ENCODE data around the gene DMAC1. TPM values are rescaled to one million over a fixed set of nuclear protein-coding genes. Genes with fewer than 3 reads are reported as not detected.
A peak's percentile ranks its signal among the peaks of the same experiment; 100 is the strongest.

DMAC1 gene, protein sequence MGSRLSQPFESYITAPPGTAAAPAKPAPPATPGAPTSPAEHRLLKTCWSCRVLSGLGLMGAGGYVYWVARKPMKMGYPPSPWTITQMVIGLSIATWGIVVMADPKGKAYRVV
- 27.3 and 34.9 TPM in 2 replicates for polyA plus RNA-seq
- 24.1 and 26.7 TPM in 2 replicates for polyA minus RNA-seq

DNA sequence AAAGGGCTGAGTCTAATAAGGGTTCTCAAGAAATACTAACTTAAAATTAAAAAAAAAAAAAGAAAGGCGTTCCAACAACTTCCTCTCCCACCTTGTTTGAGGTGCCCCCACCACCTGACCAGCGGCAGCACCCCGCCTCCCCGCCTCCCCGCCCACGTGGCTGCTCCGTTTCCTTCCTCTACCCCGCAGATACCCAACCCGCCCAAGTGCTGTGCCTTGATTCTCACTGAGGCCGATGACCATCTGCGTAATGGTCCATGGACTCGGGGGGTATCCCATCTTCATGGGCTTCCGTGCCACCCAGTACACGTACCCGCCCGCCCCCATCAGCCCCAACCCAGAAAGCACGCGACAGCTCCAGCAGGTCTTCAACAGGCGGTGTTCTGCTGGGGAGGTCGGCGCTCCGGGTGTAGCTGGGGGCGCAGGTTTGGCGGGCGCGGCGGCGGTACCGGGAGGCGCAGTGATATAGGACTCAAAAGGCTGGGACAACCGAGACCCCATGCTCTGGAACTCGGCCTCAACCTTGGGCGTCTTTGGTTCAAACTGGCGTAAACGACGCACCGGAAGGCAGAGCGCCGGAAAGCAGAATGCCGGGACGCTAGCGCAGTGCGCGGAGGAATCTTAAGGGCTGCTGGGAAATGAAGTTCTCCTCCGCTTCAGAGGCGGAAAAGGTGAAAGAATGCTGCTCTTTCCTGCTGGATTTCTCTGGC, at the start of gene DMAC1:
Gene DMAC1, minus strand, starts transcription at position 545 of the 710 bp plus-strand sequence. Its CDS starts 44 bp downstream, at position 501.
- Histone ChIP-seq H3K27me3 (ENCODE audit: insufficient read depth, low read depth, low read length) (no peaks in the 10 kb centered on the region), H3K36me3 (ENCODE audit: insufficient read depth, low read length) (no peaks in the 10 kb centered on the region), H3K4me3 (ENCODE audit: low read length) (peak within 1 kb of the TSS; percentile 93), H2AFZ (ENCODE audit: low read depth, low read length) (peak within 1 kb of the TSS; percentile 84), H3K79me2 (replicated peaks; ENCODE audit: insufficient read depth, low read length) (peaks cover 9% of the 10 kb centered on the region), H3K9me3 (ENCODE audit: low read length) (no peaks in the 10 kb centered on the region), H3K27ac (ENCODE audit: low read length) (peak within 1 kb of the TSS; percentile 73), H3K4me2 (ENCODE audit: low read length) (peak within 1 kb of the TSS; percentile 85), H3F3A (ENCODE audit: insufficient read depth, low read length, poor library complexity, severe bottlenecking) (no peaks in the 10 kb centered on the region), H4K20me1 (ENCODE audit: insufficient read depth) (no peaks in the 10 kb centered on the region), H3K9me2 (ENCODE audit: insufficient read depth, low read length) (no peaks in the 10 kb centered on the region), H3K9ac (ENCODE audit: low read length) (peak within 1 kb of the TSS; percentile 84)
- TF ChIP-seq, protein P1, sequence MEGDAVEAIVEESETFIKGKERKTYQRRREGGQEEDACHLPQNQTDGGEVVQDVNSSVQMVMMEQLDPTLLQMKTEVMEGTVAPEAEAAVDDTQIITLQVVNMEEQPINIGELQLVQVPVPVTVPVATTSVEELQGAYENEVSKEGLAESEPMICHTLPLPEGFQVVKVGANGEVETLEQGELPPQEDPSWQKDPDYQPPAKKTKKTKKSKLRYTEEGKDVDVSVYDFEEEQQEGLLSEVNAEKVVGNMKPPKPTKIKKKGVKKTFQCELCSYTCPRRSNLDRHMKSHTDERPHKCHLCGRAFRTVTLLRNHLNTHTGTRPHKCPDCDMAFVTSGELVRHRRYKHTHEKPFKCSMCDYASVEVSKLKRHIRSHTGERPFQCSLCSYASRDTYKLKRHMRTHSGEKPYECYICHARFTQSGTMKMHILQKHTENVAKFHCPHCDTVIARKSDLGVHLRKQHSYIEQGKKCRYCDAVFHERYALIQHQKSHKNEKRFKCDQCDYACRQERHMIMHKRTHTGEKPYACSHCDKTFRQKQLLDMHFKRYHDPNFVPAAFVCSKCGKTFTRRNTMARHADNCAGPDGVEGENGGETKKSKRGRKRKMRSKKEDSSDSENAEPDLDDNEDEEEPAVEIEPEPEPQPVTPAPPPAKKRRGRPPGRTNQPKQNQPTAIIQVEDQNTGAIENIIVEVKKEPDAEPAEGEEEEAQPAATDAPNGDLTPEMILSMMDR (IDR thresholded peaks at IDR 0.05; ENCODE audit: poor library complexity, severe bottlenecking): no peak
- TF ChIP-seq EP300 (conservative IDR thresholded peaks at IDR 0.05; ENCODE audit: poor library complexity, severe bottlenecking) (no peak), SMC3 (conservative IDR thresholded peaks at IDR 0.05; ENCODE audit: poor library complexity) (peak; percentile 61), POLR2AphosphoS5 (IDR thresholded peaks at IDR 0.05) (peak; percentile 80), MXI1 (conservative IDR thresholded peaks at IDR 0.05; ENCODE audit: poor library complexity, severe bottlenecking) (peak; percentile 91)
- TF ChIP-seq, protein P2, sequence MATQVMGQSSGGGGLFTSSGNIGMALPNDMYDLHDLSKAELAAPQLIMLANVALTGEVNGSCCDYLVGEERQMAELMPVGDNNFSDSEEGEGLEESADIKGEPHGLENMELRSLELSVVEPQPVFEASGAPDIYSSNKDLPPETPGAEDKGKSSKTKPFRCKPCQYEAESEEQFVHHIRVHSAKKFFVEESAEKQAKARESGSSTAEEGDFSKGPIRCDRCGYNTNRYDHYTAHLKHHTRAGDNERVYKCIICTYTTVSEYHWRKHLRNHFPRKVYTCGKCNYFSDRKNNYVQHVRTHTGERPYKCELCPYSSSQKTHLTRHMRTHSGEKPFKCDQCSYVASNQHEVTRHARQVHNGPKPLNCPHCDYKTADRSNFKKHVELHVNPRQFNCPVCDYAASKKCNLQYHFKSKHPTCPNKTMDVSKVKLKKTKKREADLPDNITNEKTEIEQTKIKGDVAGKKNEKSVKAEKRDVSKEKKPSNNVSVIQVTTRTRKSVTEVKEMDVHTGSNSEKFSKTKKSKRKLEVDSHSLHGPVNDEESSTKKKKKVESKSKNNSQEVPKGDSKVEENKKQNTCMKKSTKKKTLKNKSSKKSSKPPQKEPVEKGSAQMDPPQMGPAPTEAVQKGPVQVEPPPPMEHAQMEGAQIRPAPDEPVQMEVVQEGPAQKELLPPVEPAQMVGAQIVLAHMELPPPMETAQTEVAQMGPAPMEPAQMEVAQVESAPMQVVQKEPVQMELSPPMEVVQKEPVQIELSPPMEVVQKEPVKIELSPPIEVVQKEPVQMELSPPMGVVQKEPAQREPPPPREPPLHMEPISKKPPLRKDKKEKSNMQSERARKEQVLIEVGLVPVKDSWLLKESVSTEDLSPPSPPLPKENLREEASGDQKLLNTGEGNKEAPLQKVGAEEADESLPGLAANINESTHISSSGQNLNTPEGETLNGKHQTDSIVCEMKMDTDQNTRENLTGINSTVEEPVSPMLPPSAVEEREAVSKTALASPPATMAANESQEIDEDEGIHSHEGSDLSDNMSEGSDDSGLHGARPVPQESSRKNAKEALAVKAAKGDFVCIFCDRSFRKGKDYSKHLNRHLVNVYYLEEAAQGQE (IDR thresholded peaks at IDR 0.05; ENCODE audit: borderline replicate concordance): peak; percentile 31

DNA sequence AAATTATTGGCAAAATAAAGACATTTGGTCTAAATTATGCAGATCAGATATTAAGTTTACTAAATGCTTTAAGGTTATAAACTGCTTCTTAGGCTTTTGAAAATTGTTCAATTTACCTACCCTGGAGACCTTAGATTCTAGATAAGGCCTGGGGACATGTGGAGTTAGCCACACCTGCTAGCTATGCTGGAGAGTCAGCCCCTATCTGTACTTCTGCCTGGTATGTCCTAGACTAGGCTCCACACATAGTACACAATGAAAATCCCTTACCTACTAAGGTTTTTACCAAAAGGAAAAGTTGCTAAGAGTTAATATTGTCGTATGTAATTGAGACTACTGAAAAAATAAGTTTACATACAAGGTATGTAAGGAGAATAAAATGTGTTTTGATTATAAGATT, 49.8 kb upstream of the DMAC1 start:
- H3K9me2 ChIP-seq (ENCODE audit: insufficient read depth, low read length): no peaks in the 10 kb centered on the region
- H3F3A ChIP-seq (ENCODE audit: insufficient read depth, low read length, poor library complexity, severe bottlenecking): no peaks in the 10 kb centered on the region
- no peak overlapping the region for H3K27ac ChIP-seq (ENCODE audit: low read length)
- no peaks in the 10 kb centered on the region for H3K27me3 ChIP-seq (ENCODE audit: insufficient read depth, low read depth, low read length)
- H3K4me3 ChIP-seq (ENCODE audit: low read length): no peak overlapping the region
- no peak overlapping the region for H2AFZ ChIP-seq (ENCODE audit: low read depth, low read length)
- no peaks in the 10 kb centered on the region for H3K79me2 ChIP-seq (replicated peaks; ENCODE audit: insufficient read depth, low read length)
- no peak overlapping the region for H3K4me2 ChIP-seq (ENCODE audit: low read length)
- H3K9ac ChIP-seq (ENCODE audit: low read length): no peak overlapping the region
- no peaks in the 10 kb centered on the region for H3K36me3 ChIP-seq (ENCODE audit: insufficient read depth, low read length)
- H4K20me1 ChIP-seq (ENCODE audit: insufficient read depth): no peaks in the 10 kb centered on the region
- no peaks in the 10 kb centered on the region for H3K9me3 ChIP-seq (ENCODE audit: low read length)
- no peak for TF ChIP-seq SMC3 (conservative IDR thresholded peaks at IDR 0.05; ENCODE audit: poor library complexity)

DNA sequence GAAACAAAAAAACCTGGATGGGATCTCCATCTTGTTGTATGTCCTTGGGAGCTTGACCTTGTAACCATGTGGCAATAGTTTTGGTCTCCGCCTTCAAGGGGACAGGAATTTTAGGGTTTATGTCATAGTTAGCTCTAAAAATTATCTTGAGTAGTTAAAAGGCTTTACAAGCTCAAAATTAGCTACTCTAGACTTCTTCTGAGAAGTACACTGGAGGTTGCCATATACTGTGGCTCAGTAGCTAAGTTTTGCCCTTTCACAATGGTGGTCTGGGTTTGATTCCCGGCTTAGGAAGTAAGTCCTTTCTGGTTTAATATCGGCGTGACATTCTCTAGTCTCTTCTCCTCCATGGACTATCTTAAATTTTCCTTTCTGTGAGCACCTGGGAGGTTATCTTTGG, 48.9 kb upstream of the DMAC1 start:
- Histone ChIP-seq H2AFZ (ENCODE audit: low read depth, low read length) (no peak overlapping the region), H3F3A (ENCODE audit: insufficient read depth, low read length, poor library complexity, severe bottlenecking) (no peaks in the 10 kb centered on the region), H3K4me3 (ENCODE audit: low read length) (no peak overlapping the region), H3K27ac (ENCODE audit: low read length) (no peak overlapping the region), H3K79me2 (replicated peaks; ENCODE audit: insufficient read depth, low read length) (no peaks in the 10 kb centered on the region), H3K4me2 (ENCODE audit: low read length) (no peak overlapping the region), H3K9me3 (ENCODE audit: low read length) (no peaks in the 10 kb centered on the region), H4K20me1 (ENCODE audit: insufficient read depth) (no peaks in the 10 kb centered on the region), H3K36me3 (ENCODE audit: insufficient read depth, low read length) (no peaks in the 10 kb centered on the region), H3K9ac (ENCODE audit: low read length) (no peak overlapping the region), H3K27me3 (ENCODE audit: insufficient read depth, low read depth, low read length) (no peaks in the 10 kb centered on the region), H3K9me2 (ENCODE audit: insufficient read depth, low read length) (no peaks in the 10 kb centered on the region)
- TF ChIP-seq EZH2 (IDR thresholded peaks at IDR 0.05; ENCODE audit: borderline replicate concordance, insufficient read depth, low read length, poor library complexity, severe bottlenecking) (no peak), SMC3 (conservative IDR thresholded peaks at IDR 0.05; ENCODE audit: poor library complexity) (no peak), EP300 (conservative IDR thresholded peaks at IDR 0.05; ENCODE audit: poor library complexity, severe bottlenecking) (no peak), POLR2AphosphoS5 (IDR thresholded peaks at IDR 0.05) (no peak), RAD21 (conservative IDR thresholded peaks at IDR 0.05) (no peak), MXI1 (conservative IDR thresholded peaks at IDR 0.05; ENCODE audit: poor library complexity, severe bottlenecking) (no peak)
- TF ChIP-seq, protein P2 (IDR thresholded peaks at IDR 0.05; ENCODE audit: borderline replicate concordance): no peak
- TF ChIP-seq, protein P1 (IDR thresholded peaks at IDR 0.05; ENCODE audit: poor library complexity, severe bottlenecking): no peak

Data from neural cell (in vitro differentiated cells).